PFSK-1 (cell line): Measurements from ENCODE around the gene MRAS.

Source experiments
- POLR2AphosphoS5 ChIP-seq: IDR thresholded peaks from 2 replicates; pipeline ENCODE4 v1.6.1; 2012; ENCODE audit warnings: low read depth, mild to moderate bottlenecking, control low read depth, low read length, moderate library complexity
- REST ChIP-seq, 2 experiments: IDR thresholded peaks; 2 replicates each; pipeline versions ENCODE4 v1.6.1 to v1.8.0; 2011 to 2012; ENCODE audit warnings: low read depth in 2 of 2, low read length in 2 of 2, control low read depth in 1 of 2, inconsistent platforms in 1 of 2, mild to moderate bottlenecking in 1 of 2, moderate library complexity in 1 of 2; ENCODE audit not compliant: insufficient read depth in 1 of 2
- TAF1 ChIP-seq: IDR thresholded peaks from 2 replicates; pipeline ENCODE4 v1.6.1; 2012; ENCODE audit warnings: low read length, control low read depth, borderline replicate concordance; ENCODE audit not compliant: insufficient read depth

- TF ChIP-seq REST (IDR thresholded peaks at IDR 0.05; ENCODE audit: insufficient read depth in 1 of 2, low read depth in 2 of 2, low read length in 2 of 2) = no peak
- no peak for TF ChIP-seq POLR2AphosphoS5
- TF ChIP-seq TAF1 = no peak
Measured at GRCh38 chr3:138445236-138445635, 96.9 kb downstream of the MRAS start.
